ENCODE data around the gene HOXC9.

HOXC9 gene

GRCh38 chr12:54003625-54004024 lies 3.7 kb downstream of the HOXC9 start:
- no peak for DNase-seq

- DNase-seq: no peak
These were observed 4.3 kb downstream of the HOXC9 start for GRCh38 chr12:54004063-54004840.

- no peak for DNase-seq
These were observed 5.0 kb downstream of the HOXC9 start for GRCh38 chr12:54004841-54005530.

- no peak for DNase-seq
These were observed 5.5 kb downstream of the HOXC9 start for GRCh38 chr12:54005531-54005852.

GRCh38 chr12:54005853-54006558 lies 6.0 kb downstream of the HOXC9 start:
- DNase-seq: no peak

- DNase-seq: no peak
These were observed 6.7 kb downstream of the HOXC9 start for GRCh38 chr12:54006559-54007220.

GRCh38 chr12:54007538-54008259 lies 7.7 kb downstream of the HOXC9 start:
- DNase-seq: no peak

- DNase-seq: no peak
These were observed 8.2 kb downstream of the HOXC9 start for GRCh38 chr12:54008260-54008552.

- no peak for DNase-seq
These were observed 9.5 kb downstream of the HOXC9 start for GRCh38 chr12:54009171-54010052.

GRCh38 chr12:54010053-54010971 lies 10.4 kb downstream of the HOXC9 start:
- no peak for DNase-seq

GRCh38 chr12:54010972-54011664 lies 11.2 kb downstream of the HOXC9 start:
- DNase-seq: no peak

GRCh38 chr12:54011665-54012532 lies 11.9 kb downstream of the HOXC9 start:
- no peak for DNase-seq

GRCh38 chr12:54012631-54013409 lies 12.9 kb downstream of the HOXC9 start:
- no peak for DNase-seq

GRCh38 chr12:54014377-54015017 lies 14.5 kb downstream of the HOXC9 start:
- no peak for DNase-seq

- no peak for DNase-seq
These were observed 15.3 kb downstream of the HOXC9 start for GRCh38 chr12:54015018-54015931.

- DNase-seq: no peak
These were observed 16.1 kb downstream of the HOXC9 start for GRCh38 chr12:54016051-54016450.
